NCI-H1436 treated with DMSO at 0.1 percent for 48 hours (cell line): ENCODE data around the gene STK33.

Experiments
- DNase-seq: peaks from one replicate; lab custom pipeline; 2025; lab: John Stamatoyannopoulos, UW

Gene STK33

GRCh38 chr11:8373519-8374432 lies 220.3 kb downstream of the STK33 start:
- no peak for DNase-seq

- DNase-seq, result no peak
Measured at GRCh38 chr11:8372641-8373381, 221.2 kb downstream of the STK33 start.

GRCh38 chr11:8371516-8371884 lies 222.5 kb downstream of the STK33 start:
- DNase-seq, result no peak

- no peak for DNase-seq
Measured at GRCh38 chr11:8370812-8371515, 223.1 kb downstream of the STK33 start.

GRCh38 chr11:8369592-8370205 lies 224.3 kb downstream of the STK33 start:
- no peak for DNase-seq

GRCh38 chr11:8368772-8369171 lies 225.3 kb downstream of the STK33 start:
- DNase-seq, result no peak

- DNase-seq, result no peak
Measured at GRCh38 chr11:8368194-8368593, 225.8 kb downstream of the STK33 start.

GRCh38 chr11:8366316-8366715 lies 227.7 kb downstream of the STK33 start:
- DNase-seq, result no peak

- no peak for DNase-seq
Measured at GRCh38 chr11:8365216-8365941, 228.6 kb downstream of the STK33 start.

- DNase-seq, result no peak
Measured at GRCh38 chr11:8363921-8364320, 230.1 kb downstream of the STK33 start.

- DNase-seq, result no peak
Measured at GRCh38 chr11:8362899-8363298, 231.1 kb downstream of the STK33 start.

- no peak for DNase-seq
Measured at GRCh38 chr11:8362491-8362890, 231.5 kb downstream of the STK33 start.

GRCh38 chr11:8361664-8362210 lies 232.3 kb downstream of the STK33 start:
- DNase-seq, result no peak

GRCh38 chr11:8361206-8361605 lies 232.8 kb downstream of the STK33 start:
- DNase-seq, result no peak

- no peak for DNase-seq
Measured at GRCh38 chr11:8360086-8360828, 233.8 kb downstream of the STK33 start.

- no peak for DNase-seq
Measured at GRCh38 chr11:8359521-8359920, 234.5 kb downstream of the STK33 start.

- DNase-seq, result no peak
Measured at GRCh38 chr11:8357891-8358566, 236.0 kb downstream of the STK33 start.

- no peak for DNase-seq
Measured at GRCh38 chr11:8357505-8357888, 236.5 kb downstream of the STK33 start.

GRCh38 chr11:8356721-8357504 lies 237.1 kb downstream of the STK33 start:
- no peak for DNase-seq
